Measurements from ENCODE around the gene MXRA8.
"Not testable (repeated sequence)": the region's sequence is repeated elsewhere in the genome, so short reads cannot be mapped to it uniquely, and the experiment has no call there.

The MXRA8 gene, protein sequence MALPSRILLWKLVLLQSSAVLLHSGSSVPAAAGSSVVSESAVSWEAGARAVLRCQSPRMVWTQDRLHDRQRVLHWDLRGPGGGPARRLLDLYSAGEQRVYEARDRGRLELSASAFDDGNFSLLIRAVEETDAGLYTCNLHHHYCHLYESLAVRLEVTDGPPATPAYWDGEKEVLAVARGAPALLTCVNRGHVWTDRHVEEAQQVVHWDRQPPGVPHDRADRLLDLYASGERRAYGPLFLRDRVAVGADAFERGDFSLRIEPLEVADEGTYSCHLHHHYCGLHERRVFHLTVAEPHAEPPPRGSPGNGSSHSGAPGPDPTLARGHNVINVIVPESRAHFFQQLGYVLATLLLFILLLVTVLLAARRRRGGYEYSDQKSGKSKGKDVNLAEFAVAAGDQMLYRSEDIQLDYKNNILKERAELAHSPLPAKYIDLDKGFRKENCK

DNA sequence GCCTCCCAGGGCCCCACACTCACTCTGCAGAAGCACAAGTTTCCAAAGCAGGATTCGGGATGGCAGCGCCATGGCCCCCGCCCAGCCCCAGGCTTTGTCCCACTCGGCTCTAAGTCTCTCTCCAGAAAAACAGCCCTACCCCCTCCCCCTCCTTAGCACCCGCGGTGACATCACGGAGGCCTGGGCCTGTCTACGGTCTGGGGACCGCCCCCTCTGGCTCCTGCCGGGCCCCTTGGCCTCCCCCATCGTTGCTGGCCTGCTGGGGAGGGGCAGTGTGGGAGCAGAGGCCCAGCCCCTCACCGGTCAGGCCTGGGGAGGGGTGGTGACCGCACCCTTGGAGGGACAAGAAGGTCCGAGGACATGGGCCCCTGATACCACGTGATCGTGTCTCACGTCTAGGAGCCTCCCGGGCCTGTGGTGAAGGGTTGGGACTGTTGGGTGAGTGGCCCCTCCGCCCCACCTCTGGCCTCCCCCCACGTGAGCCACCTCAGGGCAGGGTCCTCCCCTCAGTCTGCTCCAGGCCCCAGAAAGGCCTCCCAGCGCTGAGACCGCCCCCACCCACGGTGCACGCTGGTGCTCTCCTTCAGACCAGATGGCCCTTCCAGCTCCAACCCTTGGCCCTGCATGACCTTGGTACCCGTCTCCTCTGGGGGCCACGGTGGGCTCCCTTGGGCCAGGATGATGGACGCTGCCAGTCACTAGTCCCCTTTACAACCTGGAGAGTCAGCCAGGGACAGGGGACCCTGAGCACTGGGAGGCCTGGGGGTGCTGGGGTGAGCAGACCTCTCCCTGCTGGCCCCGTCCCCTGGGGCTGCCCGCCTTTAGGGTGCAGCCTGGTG is at the start of gene MXRA8:
Gene MXRA8, minus strand, starts transcription at position 123 of the 839 bp plus-strand sequence. Its CDS starts 51 bp downstream, at position 72.
- in situ Hi-C loops (cut with MboI; ENCODE audit: low sequenced_read_pairs, unreplicated experiment): no loop called here
- TF ChIP-seq, protein P1, sequence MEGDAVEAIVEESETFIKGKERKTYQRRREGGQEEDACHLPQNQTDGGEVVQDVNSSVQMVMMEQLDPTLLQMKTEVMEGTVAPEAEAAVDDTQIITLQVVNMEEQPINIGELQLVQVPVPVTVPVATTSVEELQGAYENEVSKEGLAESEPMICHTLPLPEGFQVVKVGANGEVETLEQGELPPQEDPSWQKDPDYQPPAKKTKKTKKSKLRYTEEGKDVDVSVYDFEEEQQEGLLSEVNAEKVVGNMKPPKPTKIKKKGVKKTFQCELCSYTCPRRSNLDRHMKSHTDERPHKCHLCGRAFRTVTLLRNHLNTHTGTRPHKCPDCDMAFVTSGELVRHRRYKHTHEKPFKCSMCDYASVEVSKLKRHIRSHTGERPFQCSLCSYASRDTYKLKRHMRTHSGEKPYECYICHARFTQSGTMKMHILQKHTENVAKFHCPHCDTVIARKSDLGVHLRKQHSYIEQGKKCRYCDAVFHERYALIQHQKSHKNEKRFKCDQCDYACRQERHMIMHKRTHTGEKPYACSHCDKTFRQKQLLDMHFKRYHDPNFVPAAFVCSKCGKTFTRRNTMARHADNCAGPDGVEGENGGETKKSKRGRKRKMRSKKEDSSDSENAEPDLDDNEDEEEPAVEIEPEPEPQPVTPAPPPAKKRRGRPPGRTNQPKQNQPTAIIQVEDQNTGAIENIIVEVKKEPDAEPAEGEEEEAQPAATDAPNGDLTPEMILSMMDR (IDR thresholded peaks at IDR 0.05; ENCODE audit: borderline replicate concordance, control extremely low read depth, extremely low read depth, insufficient read depth, missing control alignments): no peak

DNA sequence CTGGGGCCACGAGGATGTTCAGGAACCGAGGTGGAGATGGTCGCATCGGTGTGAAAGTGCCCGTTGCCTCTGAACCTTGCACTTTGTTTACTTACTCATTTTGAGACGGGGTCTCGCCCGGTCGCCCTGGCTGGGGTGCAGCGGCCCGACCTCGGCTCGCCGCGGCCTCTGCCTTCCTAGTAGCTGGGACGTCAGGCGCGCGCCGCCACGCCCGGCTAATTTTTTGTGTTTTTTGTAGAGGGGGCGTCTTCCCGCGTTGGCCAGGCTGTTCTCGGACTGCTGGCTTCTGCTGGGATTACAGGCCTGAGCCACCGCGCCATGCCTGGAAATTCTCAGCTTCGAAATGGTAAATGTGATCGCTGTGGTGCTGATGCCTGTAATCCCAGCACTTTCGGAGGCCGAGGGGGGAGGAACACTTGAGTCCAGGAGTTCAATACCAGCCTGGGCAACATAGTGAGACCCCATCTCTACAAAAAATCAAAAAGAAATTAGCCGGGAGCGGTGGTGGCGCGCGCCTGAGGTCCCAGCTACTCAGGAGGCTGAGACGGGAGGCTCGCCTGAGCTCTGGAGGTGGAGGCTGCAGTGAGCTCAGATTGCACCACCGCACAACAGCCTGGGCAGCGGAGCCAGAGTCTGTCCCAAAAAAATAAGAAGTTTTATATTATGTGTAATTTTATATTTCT is 49.4 kb upstream of the MXRA8 start:
- in situ Hi-C loops (cut with MboI; ENCODE audit: low sequenced_read_pairs, unreplicated experiment): no loop called here

More for the DNA sequence above, at the start of gene MXRA8:
- no peak for DNase-seq (ENCODE audit: low spot score)

DNA sequence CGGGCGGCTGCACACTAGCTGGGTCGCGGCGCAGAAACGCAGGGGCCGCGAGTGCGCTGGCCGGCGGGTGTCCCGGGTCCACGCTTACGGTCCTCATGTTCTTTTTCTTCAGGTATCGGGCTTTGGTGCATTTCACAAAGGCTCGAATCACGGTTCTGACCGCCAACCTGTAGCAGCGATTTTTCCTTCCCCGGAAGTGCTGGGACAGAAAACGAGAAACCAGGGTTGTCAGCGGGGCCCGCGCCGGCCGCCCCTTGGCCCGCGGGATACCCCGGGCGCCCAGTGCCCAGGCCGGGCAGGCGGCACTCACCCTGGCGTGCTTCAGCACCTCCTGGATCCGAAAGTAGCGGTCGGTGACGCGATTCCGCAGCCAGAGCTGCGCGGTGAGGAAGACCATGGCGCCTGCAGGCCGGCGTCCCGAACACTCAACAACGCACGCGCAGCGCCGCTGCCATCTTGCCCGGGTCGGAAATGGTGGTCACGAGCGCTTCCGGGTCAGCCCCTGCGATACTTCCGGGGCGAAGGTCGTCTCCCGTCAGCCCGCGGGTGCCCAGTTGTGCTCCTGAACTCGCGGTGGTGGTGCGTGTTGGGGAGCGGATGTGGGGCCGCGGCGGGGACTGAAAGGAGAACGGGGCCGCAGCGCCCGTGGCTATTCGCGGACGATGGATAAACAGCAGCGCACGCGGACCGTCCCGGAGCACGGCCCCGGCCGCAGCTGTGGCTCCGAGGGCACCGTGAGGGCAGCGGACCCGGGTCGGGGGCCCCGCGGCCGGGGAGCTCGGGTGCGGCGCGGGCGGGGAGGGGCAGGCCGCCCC is 48.7 kb upstream of the MXRA8 start, which contains the start of gene MRPL20:
Gene MRPL20, minus strand, starts transcription at position 473 of the 815 bp plus-strand sequence. Its CDS starts 76 bp downstream, at position 397.
- in situ Hi-C loops (cut with MboI; ENCODE audit: low sequenced_read_pairs, unreplicated experiment): no loop called here
- TF ChIP-seq, protein P1 (IDR thresholded peaks at IDR 0.05; ENCODE audit: borderline replicate concordance, control extremely low read depth, extremely low read depth, insufficient read depth, missing control alignments): no peak
- DNase-seq (ENCODE audit: low spot score): peak; percentile 98

More for the DNA sequence above, 49.4 kb upstream of the MXRA8 start:
- TF ChIP-seq, protein P1 (IDR thresholded peaks at IDR 0.05; ENCODE audit: borderline replicate concordance, control extremely low read depth, extremely low read depth, insufficient read depth, missing control alignments): no peak
- DNase-seq (ENCODE audit: low spot score): peak; percentile 53

DNA sequence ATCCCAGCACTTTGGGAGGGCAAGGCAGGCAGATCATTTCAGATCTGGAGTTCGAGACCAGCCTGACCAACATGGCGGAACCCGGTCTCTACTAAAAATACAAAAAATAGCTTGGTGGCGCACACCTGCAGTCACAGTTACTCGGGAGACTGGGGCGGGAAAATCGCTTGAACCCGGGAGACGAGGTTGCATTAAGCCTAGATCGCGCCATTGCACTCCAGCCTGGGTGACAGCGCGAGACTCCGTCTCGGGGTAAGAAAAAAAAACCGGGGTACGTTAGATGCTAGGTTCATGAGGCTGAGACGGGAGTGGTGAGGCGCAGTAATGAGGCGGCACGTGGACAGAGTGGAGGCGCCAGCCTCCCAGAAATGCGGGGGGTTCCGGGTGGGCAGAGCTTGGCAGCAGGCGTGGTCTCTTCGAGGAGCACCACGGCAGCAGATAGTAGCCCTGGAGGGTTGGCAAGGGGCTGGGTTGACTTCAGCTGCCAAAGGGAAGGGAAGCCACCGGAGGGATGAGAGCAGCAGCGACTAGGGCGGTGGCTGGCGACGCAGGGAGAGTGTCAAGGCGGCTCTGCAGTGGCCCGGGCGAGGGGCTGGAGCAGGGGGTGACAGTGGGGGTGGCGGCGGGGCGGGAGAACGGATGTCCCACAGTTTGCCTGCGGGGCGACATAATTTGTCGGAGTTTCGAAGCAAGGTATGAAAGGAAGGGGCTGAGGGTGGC is 47.9 kb upstream of the MXRA8 start:
- no peak for DNase-seq (ENCODE audit: low spot score)
- TF ChIP-seq, protein P1 (IDR thresholded peaks at IDR 0.05; ENCODE audit: borderline replicate concordance, control extremely low read depth, extremely low read depth, insufficient read depth, missing control alignments): no peak
- in situ Hi-C loops (cut with MboI; ENCODE audit: low sequenced_read_pairs, unreplicated experiment): no loop called here

DNA sequence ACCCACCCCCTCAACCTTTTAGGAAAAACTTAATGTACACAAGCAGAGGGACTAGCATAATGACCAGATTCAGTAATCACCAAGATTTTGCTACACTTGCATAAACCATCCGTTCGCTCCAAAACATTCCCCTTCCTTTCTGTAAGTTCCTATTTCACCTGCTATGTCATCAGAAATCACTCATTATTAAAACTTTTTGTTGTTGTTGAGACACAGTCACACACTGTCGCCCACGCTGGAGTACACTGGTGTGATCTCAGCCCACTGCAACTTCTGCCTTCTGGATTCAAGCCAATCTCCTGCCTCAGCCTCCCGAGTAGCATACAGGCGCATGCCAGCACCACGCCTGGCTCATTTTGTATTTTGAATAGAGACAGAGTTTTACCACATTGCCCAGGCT is 45.3 kb upstream of the MXRA8 start:
- DNase-seq (ENCODE audit: low spot score): no peak
- TF ChIP-seq, protein P1 (IDR thresholded peaks at IDR 0.05; ENCODE audit: borderline replicate concordance, control extremely low read depth, extremely low read depth, insufficient read depth, missing control alignments): no peak
- in situ Hi-C loops (cut with MboI; ENCODE audit: low sequenced_read_pairs, unreplicated experiment): no loop called here

DNA sequence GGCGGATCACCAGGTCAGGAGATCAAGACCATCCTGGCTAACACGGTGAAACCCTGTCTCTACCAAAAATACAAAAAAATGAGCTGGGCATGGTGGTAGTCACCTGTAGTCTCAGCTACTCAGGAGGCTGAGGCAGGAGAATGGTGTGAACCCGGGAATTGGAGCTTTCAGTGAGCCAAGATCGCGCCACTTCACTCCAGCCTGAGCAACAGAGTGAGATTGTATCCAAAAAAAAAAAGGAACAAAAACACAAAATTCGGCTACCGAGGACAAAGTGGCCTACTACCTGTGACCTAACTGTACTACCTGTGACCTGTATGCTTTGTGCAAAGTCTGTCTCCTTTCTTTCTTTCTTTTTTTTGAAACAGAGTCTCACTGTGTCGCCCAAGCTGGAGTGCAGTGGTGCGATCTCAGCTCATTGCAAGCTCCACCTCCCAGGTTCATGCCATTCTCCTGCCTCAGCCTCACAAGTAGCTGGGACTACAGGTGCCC is 44.6 kb upstream of the MXRA8 start:
- DNase-seq (ENCODE audit: low spot score); in situ Hi-C loops (cut with MboI; ENCODE audit: low sequenced_read_pairs, unreplicated experiment): not testable (repeated sequence)
